ENCODE results near the gene PDIA2.

- TF ChIP-seq CTCF (conservative IDR thresholded peaks at IDR 0.05 in 1 of 2, IDR thresholded peaks at IDR 0.05 in 1 of 2; ENCODE audit: extremely low read depth in 1 of 2, insufficient read depth in 1 of 2, low read depth in 1 of 2, low read length in 2 of 2) (no peak), EZH2 (IDR thresholded peaks at IDR 0.05; ENCODE audit: borderline replicate concordance, low read length) (no peak)
Measured at GRCh38 chr16:296806-297510, 14.0 kb downstream of the PDIA2 start.
